Loucy (cell line): Measurements from ENCODE around the gene HEATR1.

Experiments used
- H2AFZ ChIP-seq: fragments of 200-600 bp; sonication (generic); 2 replicates; pipeline ENCODE4 v1.6.0; 2016; ENCODE audit warnings: antibody characterized with exemption, mild to moderate bottlenecking, low read length, moderate library complexity
- H3F3A ChIP-seq: fragments of 200-600 bp; 2 replicates; pipeline ENCODE4 v1.6.0; 2016; ENCODE audit warnings: antibody characterized with exemption, low read depth, mild to moderate bottlenecking
- H3K27me3 ChIP-seq: fragments of 200-600 bp; sonication (generic); 2 replicates; pipeline ENCODE4 v1.6.1; 2014; ENCODE audit warnings: low read length, mild to moderate bottlenecking; ENCODE audit not compliant: insufficient read depth, poor library complexity, severe bottlenecking
- H3K36me3 ChIP-seq: fragments of 200-600 bp; sonication (generic); 2 replicates; pipeline ENCODE4 v1.6.1; 2016; ENCODE audit warnings: low read length; ENCODE audit not compliant: insufficient read depth
- H3K4me1 ChIP-seq: fragments of 200-600 bp; sonication (generic); 2 replicates; pipeline ENCODE4 v1.5.1; 2014; ENCODE audit warnings: low read length, mild to moderate bottlenecking; ENCODE audit not compliant: insufficient read depth, poor library complexity, severe bottlenecking
- H3K4me2 ChIP-seq: fragments of 200-600 bp; sonication (generic); 2 replicates; pipeline ENCODE4 v1.6.0; 2014; ENCODE audit warnings: antibody characterized with exemption, low read length, low read depth, mild to moderate bottlenecking; ENCODE audit not compliant: poor library complexity, severe bottlenecking
- H3K4me3 ChIP-seq: fragments of 200-600 bp; sonication (generic); 2 replicates; pipeline ENCODE4 v1.5.1; 2014; ENCODE audit warnings: low read length, mild to moderate bottlenecking, mixed read lengths; ENCODE audit not compliant: poor library complexity, severe bottlenecking
- H3K79me2 ChIP-seq: fragments of 200-600 bp; sonication (generic); 2 replicates; pipeline ENCODE4 v1.6.1; 2014; ENCODE audit warnings: low read length; ENCODE audit not compliant: insufficient read depth
- H3K9ac ChIP-seq: fragments of 200-600 bp; sonication (generic); 2 replicates; pipeline ENCODE4 v1.6.0; 2014; ENCODE audit warnings: mild to moderate bottlenecking, low read depth, low read length, moderate library complexity; ENCODE audit not compliant: poor library complexity, severe bottlenecking
- H3K9me2 ChIP-seq: fragments of 200-600 bp; sonication (generic); replicated peaks from 2 replicates; pipeline ENCODE4 v1.6.1; 2016; ENCODE audit warnings: low read depth, low read length, mixed read lengths
- H3K9me3 ChIP-seq: fragments of 200-600 bp; sonication (generic); 2 replicates; pipeline ENCODE4 v1.6.1; 2014; ENCODE audit warnings: mild to moderate bottlenecking, antibody characterized with exemption, low read length, low read depth; ENCODE audit not compliant: insufficient read depth
- H4K20me1 ChIP-seq: fragments of 200-600 bp; sonication (generic); 2 replicates; pipeline ENCODE4 v1.6.0; 2014; ENCODE audit warnings: antibody characterized with exemption, low read length, mild to moderate bottlenecking; ENCODE audit not compliant: insufficient read depth, poor library complexity, severe bottlenecking
- CTCF ChIP-seq: fragments of 200-600 bp; sonication (generic); conservative IDR thresholded peaks from 2 replicates; pipeline ENCODE4 v1.5.1; 2014; ENCODE audit warnings: mild to moderate bottlenecking, antibody characterized with exemption, low read length
- EZH2phosphoT487 ChIP-seq: fragments of 200-600 bp; IDR thresholded peaks from 2 replicates; pipeline ENCODE4 v1.6.1; 2018; ENCODE audit warnings: antibody characterized with exemption, mild to moderate bottlenecking, moderate library complexity, borderline replicate concordance

The HEATR1 gene

GRCh38 chr1:236619398-236619797 lies 15.1 kb upstream of the HEATR1 start:
- no peak overlapping the region for H3K4me3 ChIP-seq
- H3K79me2 ChIP-seq: no peaks in the 10 kb centered on the region
- H3K9ac ChIP-seq: no peak overlapping the region
- H3K4me1 ChIP-seq: no peaks in the 10 kb centered on the region
- H3K9me3 ChIP-seq: no peaks in the 10 kb centered on the region
- no peaks in the 10 kb centered on the region for H3K36me3 ChIP-seq
- H3K27me3 ChIP-seq: no peaks in the 10 kb centered on the region
- no peak for TF ChIP-seq CTCF
- TF ChIP-seq EZH2phosphoT487: no peak
- no peak overlapping the region for H3K4me2 ChIP-seq
- no peaks in the 10 kb centered on the region for H3F3A ChIP-seq
- H4K20me1 ChIP-seq: no peaks in the 10 kb centered on the region
- no peak overlapping the region for H2AFZ ChIP-seq
- H3K9me2 ChIP-seq: no peaks in the 10 kb centered on the region

GRCh38 chr1:236618507-236618906 lies 14.2 kb upstream of the HEATR1 start:
- Histone ChIP-seq H3K36me3 (no peaks in the 10 kb centered on the region), H3K27me3 (no peaks in the 10 kb centered on the region), H3K9me3 (no peaks in the 10 kb centered on the region), H3K4me1 (no peaks in the 10 kb centered on the region), H3K4me2 (no peak overlapping the region), H3K9ac (no peak overlapping the region), H2AFZ (no peak overlapping the region), H3K4me3 (no peak overlapping the region), H4K20me1 (no peaks in the 10 kb centered on the region), H3K79me2 (no peaks in the 10 kb centered on the region), H3K9me2 (no peaks in the 10 kb centered on the region), H3F3A (no peaks in the 10 kb centered on the region)
- TF ChIP-seq EZH2phosphoT487: no peak

GRCh38 chr1:236615399-236616148 lies 11.3 kb upstream of the HEATR1 start:
- no peak overlapping the region for H3K4me2 ChIP-seq
- H3K4me1 ChIP-seq: no peaks in the 10 kb centered on the region
- no peak overlapping the region for H2AFZ ChIP-seq
- H3K36me3 ChIP-seq: no peaks in the 10 kb centered on the region
- H3K9me2 ChIP-seq: no peaks in the 10 kb centered on the region
- no peak for TF ChIP-seq EZH2phosphoT487
- TF ChIP-seq CTCF: no peak
- H3K27me3 ChIP-seq: no peaks in the 10 kb centered on the region
- H4K20me1 ChIP-seq: no peaks in the 10 kb centered on the region
- no peaks in the 10 kb centered on the region for H3K79me2 ChIP-seq
- H3K4me3 ChIP-seq: no peak overlapping the region
- no peaks in the 10 kb centered on the region for H3K9me3 ChIP-seq
- H3K9ac ChIP-seq: no peak overlapping the region
- H3F3A ChIP-seq: no peaks in the 10 kb centered on the region

GRCh38 chr1:236612349-236612748 lies 8.0 kb upstream of the HEATR1 start:
- H3K4me1 ChIP-seq: no peaks in the 10 kb centered on the region

More at GRCh38 chr1:236612349-236612748, 8.0 kb upstream of the HEATR1 start:
- Histone ChIP-seq H2AFZ (no peak overlapping the region), H3K27me3 (no peaks in the 10 kb centered on the region), H3F3A (no peaks in the 10 kb centered on the region), H3K4me3 (no peak overlapping the region), H4K20me1 (no peaks in the 10 kb centered on the region), H3K9me2 (no peaks in the 10 kb centered on the region), H3K79me2 (no peaks in the 10 kb centered on the region), H3K4me2 (no peak overlapping the region), H3K36me3 (no peaks in the 10 kb centered on the region), H3K9me3 (no peaks in the 10 kb centered on the region), H3K9ac (no peak overlapping the region)
- TF ChIP-seq EZH2phosphoT487: no peak
- TF ChIP-seq CTCF: no peak
